BE2C (cell line): ENCODE measurements around the gene HHIPL1.
A peak's percentile ranks its signal among the peaks of the same experiment; 100 is the strongest.

Experiments used
- DNase-seq: peaks from one replicate; pipeline ENCODE4 v3.0.0-alpha.2; 2020
- H3K27me3 ChIP-seq: fragments of 250-450 bp; sonication (Bioruptor Pico); 2 replicates; pipeline ENCODE4 v1.5.1; 2020; ENCODE audit warnings: mild to moderate bottlenecking
- H3K36me3 ChIP-seq: fragments of 250-450 bp; sonication (Bioruptor Pico); 2 replicates; pipeline ENCODE4 v1.5.1; 2020; ENCODE audit warnings: mild to moderate bottlenecking
- H3K4me1 ChIP-seq: fragments of 250-450 bp; sonication (Bioruptor Pico); 2 replicates; pipeline ENCODE4 v1.5.1; 2020
- H3K4me3 ChIP-seq: 2 replicates; pipeline ENCODE4 v1.5.1; 2011; ENCODE audit warnings: low read depth, low read length
- H3K9me3 ChIP-seq: fragments of 250-450 bp; sonication (Bioruptor Pico); 2 replicates; pipeline ENCODE4 v1.5.1; 2020
- TF ChIP-seq, protein P1 (sequence below): IDR thresholded peaks from 2 replicates; pipeline ENCODE4 v1.5.1; 2012; ENCODE audit warnings: mild to moderate bottlenecking, low read depth, low read length

The HHIPL1 gene

DNA sequence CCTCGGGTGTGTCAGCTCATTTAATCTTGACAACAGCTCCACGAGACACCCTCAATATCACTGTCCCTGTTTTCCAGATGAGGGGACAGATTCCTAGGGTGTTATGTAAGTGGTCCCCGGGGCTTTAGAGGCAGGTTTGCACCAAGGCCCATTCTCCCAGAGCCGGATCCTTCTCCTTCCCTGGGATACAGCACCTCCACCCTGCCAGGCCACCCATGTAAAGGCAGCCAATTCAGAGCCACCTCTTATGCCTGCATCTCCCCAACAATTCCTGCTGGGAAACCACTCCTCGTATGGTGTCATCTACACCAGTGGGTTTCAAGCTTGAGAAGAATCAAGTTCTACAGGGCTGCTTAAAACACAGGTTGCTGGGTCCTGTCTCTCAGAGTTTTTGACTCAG is 35.1 kb downstream of the HHIPL1 start:
- TF ChIP-seq, protein P1, sequence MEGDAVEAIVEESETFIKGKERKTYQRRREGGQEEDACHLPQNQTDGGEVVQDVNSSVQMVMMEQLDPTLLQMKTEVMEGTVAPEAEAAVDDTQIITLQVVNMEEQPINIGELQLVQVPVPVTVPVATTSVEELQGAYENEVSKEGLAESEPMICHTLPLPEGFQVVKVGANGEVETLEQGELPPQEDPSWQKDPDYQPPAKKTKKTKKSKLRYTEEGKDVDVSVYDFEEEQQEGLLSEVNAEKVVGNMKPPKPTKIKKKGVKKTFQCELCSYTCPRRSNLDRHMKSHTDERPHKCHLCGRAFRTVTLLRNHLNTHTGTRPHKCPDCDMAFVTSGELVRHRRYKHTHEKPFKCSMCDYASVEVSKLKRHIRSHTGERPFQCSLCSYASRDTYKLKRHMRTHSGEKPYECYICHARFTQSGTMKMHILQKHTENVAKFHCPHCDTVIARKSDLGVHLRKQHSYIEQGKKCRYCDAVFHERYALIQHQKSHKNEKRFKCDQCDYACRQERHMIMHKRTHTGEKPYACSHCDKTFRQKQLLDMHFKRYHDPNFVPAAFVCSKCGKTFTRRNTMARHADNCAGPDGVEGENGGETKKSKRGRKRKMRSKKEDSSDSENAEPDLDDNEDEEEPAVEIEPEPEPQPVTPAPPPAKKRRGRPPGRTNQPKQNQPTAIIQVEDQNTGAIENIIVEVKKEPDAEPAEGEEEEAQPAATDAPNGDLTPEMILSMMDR: no peak
- no peaks in the 10 kb centered on the region for H3K36me3 ChIP-seq
- H3K27me3 ChIP-seq: no peaks in the 10 kb centered on the region; the same call in 1 of the 2 replicates
- no peaks in the 10 kb centered on the region; the same call in none of the 2 replicates for H3K9me3 ChIP-seq
- no peak overlapping the region for H3K4me3 ChIP-seq
- H3K4me1 ChIP-seq: no peaks in the 10 kb centered on the region; the same call in 1 of the 2 replicates
- no peak for DNase-seq

DNA sequence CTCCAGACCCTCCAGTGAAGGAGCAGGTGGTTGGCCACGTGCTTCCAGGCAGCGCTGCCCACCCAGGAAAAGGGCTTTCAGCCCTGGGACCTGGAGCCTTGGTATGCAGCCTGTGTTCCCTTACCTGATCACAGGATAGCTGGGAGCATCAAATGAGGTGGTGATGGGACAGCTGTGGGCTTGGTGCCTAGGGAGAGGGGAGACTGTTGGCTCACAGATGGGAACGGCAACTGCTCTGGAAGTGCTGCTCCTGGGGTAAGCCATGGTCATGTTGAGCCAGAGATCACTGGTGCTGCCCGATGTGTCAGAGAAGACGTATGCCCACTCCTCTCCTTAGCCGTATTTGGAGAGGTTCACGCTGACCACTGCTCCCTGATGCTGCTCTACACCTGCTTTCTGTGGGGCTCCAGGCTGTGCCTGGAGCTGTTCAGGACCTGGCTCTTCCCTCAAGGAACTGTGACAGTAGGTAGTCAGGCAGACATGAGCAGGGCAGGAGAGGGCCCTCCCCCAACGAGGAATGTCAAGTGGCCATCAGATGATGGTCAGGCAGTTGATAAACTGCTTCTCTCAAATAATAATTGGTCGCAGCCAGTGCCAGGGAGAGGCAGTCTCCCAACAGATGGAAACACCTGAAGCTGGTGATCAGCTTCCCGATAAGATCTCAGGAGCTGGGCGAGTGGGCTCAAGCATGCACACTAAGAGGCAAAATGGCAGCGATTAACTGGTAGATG is 36.3 kb downstream of the HHIPL1 start:
- Histone ChIP-seq H3K27me3 (peaks cover 5% of the 10 kb centered on the region), H3K36me3 (no peaks in the 10 kb centered on the region), H3K4me1 (no peaks in the 10 kb centered on the region; the same call in 1 of the 2 replicates), H3K9me3 (no peaks in the 10 kb centered on the region; the same call in none of the 2 replicates), H3K4me3 (no peak overlapping the region)
- TF ChIP-seq, protein P1: no peak
- DNase-seq: no peak

DNA sequence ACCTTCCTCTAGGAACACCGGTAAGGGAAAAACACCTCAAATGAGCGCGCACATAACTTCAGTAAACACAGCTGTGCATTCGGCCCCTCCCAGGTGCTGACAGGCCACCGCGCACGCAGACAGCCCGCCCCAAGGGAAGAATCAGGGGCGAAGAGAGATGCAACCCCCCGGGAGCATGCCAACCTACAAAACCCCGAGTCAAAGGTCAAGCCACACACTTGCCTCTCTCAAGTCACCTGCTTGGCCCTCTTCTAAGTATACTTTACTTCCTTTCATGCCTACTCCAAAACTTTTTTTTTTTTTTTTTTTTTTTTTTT is 36.9 kb downstream of the HHIPL1 start:
- no peak for DNase-seq
- H3K4me3 ChIP-seq: no peak overlapping the region
- TF ChIP-seq, protein P1: no peak
- H3K4me1 ChIP-seq: no peaks in the 10 kb centered on the region; the same call in 1 of the 2 replicates
- peaks cover 7% of the 10 kb centered on the region for H3K27me3 ChIP-seq
- no peaks in the 10 kb centered on the region; the same call in none of the 2 replicates for H3K9me3 ChIP-seq
- H3K36me3 ChIP-seq: no peaks in the 10 kb centered on the region

DNA sequence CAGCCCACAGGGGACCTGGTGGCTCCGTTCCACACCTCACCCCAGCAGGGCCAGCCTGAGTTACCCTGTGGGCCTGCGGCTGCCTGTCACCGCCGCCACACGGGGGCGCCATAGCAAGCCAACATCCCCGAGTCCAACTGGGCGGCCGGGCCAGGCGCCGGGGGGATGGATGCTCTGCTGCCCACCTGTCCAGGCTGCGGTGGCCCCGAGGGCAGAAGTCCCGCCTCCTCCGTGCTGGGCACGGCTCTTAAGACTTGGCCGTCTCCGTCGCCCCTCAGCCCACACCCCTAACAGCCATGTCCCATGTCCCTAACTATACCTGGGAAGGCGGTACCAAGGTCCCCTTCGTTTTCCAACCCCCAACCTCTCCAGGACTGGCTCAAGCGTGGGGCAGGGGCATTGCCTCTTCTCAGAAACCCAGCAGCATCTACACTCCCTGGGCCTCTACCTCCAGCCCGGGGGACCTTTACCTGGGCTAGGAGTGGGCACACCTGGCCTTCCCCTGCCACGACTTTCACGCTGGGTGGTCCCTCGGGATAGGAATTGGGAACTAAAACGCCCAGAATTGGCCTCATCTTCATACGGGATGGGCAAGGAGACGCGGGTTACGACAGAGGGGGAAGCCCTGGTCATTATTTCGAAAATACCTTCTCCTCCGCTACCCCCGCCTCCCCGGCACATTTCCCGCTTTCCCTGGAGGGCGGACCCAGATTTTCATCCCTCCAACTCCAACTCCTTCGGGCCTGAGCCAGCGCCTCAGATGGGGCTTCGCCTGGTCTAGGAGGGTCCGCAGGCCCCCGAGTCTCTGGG is 38.1 kb downstream of the HHIPL1 start:
- peaks cover 16% of the 10 kb centered on the region for H3K27me3 ChIP-seq
- no peaks in the 10 kb centered on the region for H3K9me3 ChIP-seq
- H3K4me3 ChIP-seq: peak overlapping the region; percentile 90
- H3K4me1 ChIP-seq: no peaks in the 10 kb centered on the region; the same call in 1 of the 2 replicates
- TF ChIP-seq, protein P1: peak; percentile 82
- H3K36me3 ChIP-seq: no peaks in the 10 kb centered on the region
- peak; percentile 92 for DNase-seq

DNA sequence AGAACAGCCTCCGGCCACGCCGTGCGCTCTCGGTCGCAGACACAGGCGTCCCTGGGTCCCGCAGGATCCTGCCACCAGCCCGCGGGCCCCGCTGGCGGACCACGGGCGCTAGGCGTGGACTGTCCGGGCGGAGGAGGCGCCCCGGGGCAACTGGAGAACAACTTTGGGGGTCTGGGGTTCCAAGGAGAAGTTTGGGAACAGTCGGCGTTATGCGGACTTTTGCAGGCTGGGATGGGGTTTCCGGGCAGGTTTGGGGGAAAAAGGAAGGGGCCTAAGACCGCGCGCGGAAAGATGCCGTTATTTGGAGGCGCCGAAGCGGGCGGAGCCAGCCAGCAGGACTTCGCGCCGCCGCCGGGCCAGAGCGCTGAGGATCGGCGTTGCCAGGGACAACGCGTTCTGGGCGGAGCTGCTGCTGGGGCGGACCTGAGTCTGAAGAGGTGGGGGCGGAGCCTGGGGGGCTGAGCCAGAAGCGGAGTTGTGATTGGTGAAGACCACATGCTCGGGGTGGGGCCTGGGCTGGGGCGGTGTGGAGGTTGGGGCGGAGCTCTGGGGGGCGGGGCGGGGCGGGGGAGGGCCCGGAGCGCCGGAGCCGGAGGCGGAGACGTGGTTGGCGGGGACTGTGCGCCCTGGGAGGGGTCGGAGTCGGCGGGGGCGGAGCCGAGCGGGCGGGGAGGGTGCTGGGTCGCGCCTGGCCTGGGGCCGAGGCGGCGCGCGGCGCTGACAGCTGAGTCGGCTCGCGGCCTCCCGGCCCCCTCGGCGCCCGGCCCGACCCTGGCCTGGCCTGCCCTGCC is 38.9 kb downstream of the HHIPL1 start, which contains the start of gene CYP46A1:
Gene CYP46A1 (plus strand): TSS at position 680 of the 791 bp plus-strand sequence. CDS start 120 bp downstream, outside the sequence.
- peak; percentile 100 for DNase-seq
- peaks cover 16% of the 10 kb centered on the region for H3K27me3 ChIP-seq

More for the DNA sequence above, 38.9 kb downstream of the HHIPL1 start, which contains the start of gene CYP46A1:
- H3K36me3 ChIP-seq: no peaks in the 10 kb centered on the region
- TF ChIP-seq, protein P1: no peak
- no peaks in the 10 kb centered on the region for H3K9me3 ChIP-seq
- H3K4me1 ChIP-seq: no peaks in the 10 kb centered on the region; the same call in 1 of the 2 replicates
- H3K4me3 ChIP-seq: peak within 1 kb of the TSS; percentile 90
